Mesodermal cell (in vitro differentiated cells): Measurements from ENCODE around the gene KDM4B.

Experiments
- H3K27ac ChIP-seq: 2 replicates; pipeline ENCODE4 v1.7.0; 2013; ENCODE audit warnings: mild to moderate bottlenecking, low read depth, low read length, moderate library complexity; ENCODE audit not compliant: severe bottlenecking
- H3K36me3 ChIP-seq: 2 replicates; pipeline ENCODE4 v1.7.1; 2013; ENCODE audit warnings: mild to moderate bottlenecking, low read length, moderate library complexity; ENCODE audit not compliant: control insufficient read depth, insufficient read depth
- H3K4me1 ChIP-seq: one replicate; pipeline ENCODE4 v1.7.1; 2013; ENCODE audit warnings: mild to moderate bottlenecking, low read length; ENCODE audit not compliant: insufficient read depth, control insufficient read depth, poor library complexity, severe bottlenecking
- H3K4me3 ChIP-seq: 2 replicates; pipeline ENCODE4 v1.7.0; 2013; ENCODE audit warnings: low read length, control low read depth, mild to moderate bottlenecking; ENCODE audit not compliant: insufficient read depth, poor library complexity, severe bottlenecking; ENCODE audit errors: extremely low read depth
- H3K9me3 ChIP-seq: 2 replicates; pipeline ENCODE4 v1.7.1; 2013; ENCODE audit warnings: mild to moderate bottlenecking, low read length, moderate library complexity; ENCODE audit not compliant: control insufficient read depth
- WGBS, 2 experiments: methylation state at CpG; one replicate each; pipeline ENCODE4 v1.1.5; 2013; ENCODE audit warnings: missing lambda C conversion rate in 2 of 2; ENCODE audit not compliant: insufficient coverage in 2 of 2; 5-methylcytosine and 5-hydroxymethylcytosine counted together

KDM4B gene

GRCh38 chr19:5147074-5147977, 178.4 kb downstream of the KDM4B start:
- peaks cover 45% of the 10 kb centered on the region for H3K36me3 ChIP-seq
- H3K4me3 ChIP-seq: no peak overlapping the region
- no peaks in the 10 kb centered on the region for H3K9me3 ChIP-seq
- WGBS, 2 experiments: 94 to 96% methylated on average over 23 to 27 of the region's 31 CpGs
- no peaks in the 10 kb centered on the region for H3K4me1 ChIP-seq
- no peak overlapping the region for H3K27ac ChIP-seq

DNA sequence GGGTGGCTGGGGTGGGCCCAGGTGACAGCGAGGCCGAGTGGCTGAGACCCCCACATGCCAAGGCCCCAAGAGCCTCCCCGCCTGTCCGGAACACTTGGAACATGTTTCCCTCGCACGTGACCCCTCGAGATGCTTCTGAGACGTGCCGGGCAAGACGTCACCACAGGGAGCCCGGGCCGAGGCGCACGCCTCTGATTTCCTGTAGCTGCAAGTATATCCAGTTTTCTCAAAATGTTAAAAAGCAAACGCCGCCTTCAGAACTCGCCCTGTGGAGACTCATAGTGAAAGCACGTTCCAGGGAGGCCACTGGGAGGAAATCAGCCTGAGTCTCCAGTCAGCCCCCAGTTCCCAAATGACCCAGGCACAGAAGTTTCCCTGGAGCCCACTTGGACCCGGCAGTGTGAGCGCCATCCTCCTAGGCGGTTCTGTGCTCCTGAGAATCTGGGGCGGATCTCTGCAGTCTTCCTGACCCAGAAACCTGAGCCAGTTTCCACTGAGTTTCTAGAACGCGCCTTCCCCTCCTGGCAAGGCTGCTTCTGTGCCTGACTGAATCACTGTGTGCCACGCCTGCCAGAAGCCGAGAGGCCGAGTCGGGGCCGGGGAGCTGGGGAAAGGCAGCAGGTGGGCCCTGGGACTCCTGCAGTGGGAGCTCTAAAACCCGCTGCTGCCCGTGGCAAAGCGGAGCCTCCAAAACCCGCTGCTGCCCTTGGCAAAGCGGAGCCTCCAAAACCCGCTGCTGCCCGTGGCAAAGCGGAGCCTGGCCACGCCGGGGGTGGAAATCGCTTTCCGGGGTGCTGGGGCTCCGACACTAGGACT, 179.3 kb downstream of the KDM4B start:
- 92 to 94% methylated on average over 39 to 42 of the region's 42 CpGs for WGBS, 2 experiments

GRCh38 chr19:5148794-5149190, 179.9 kb downstream of the KDM4B start:
- H3K4me1 ChIP-seq: no peaks in the 10 kb centered on the region
- no peaks in the 10 kb centered on the region for H3K9me3 ChIP-seq
- 93 to 95% methylated on average over 10 to 15 of the region's 15 CpGs for WGBS, 2 experiments
- H3K36me3 ChIP-seq: peaks cover 42% of the 10 kb centered on the region
- no peak overlapping the region for H3K27ac ChIP-seq
- no peak overlapping the region for H3K4me3 ChIP-seq

More for the DNA sequence above, 179.3 kb downstream of the KDM4B start:
- Histone ChIP-seq H3K36me3 (peaks cover 45% of the 10 kb centered on the region), H3K4me1 (no peaks in the 10 kb centered on the region), H3K4me3 (no peak overlapping the region), H3K9me3 (no peaks in the 10 kb centered on the region), H3K27ac (no peak overlapping the region)

GRCh38 chr19:5149508-5149907, 180.6 kb downstream of the KDM4B start:
- Histone ChIP-seq H3K27ac (no peak overlapping the region), H3K4me1 (no peaks in the 10 kb centered on the region), H3K4me3 (no peak overlapping the region), H3K9me3 (no peaks in the 10 kb centered on the region), H3K36me3 (peaks cover 38% of the 10 kb centered on the region)
- 86 to 93% methylated on average over 9 to 10 of the region's 10 CpGs for WGBS, 2 experiments

- WGBS, 2 experiments: 77 to 85% methylated on average over 28 to 33 of the region's 36 CpGs
- no peaks in the 10 kb centered on the region for H3K9me3 ChIP-seq
- no peak overlapping the region for H3K27ac ChIP-seq
- no peaks in the 10 kb centered on the region for H3K4me1 ChIP-seq
- H3K36me3 ChIP-seq: peaks cover 31% of the 10 kb centered on the region
- H3K4me3 ChIP-seq: no peak overlapping the region
Measured at GRCh38 chr19:5149932-5150901, 181.3 kb downstream of the KDM4B start.

- WGBS, 2 experiments: 84 to 86% methylated on average over 43 to 51 of the region's 52 CpGs
- no peak overlapping the region for H3K27ac ChIP-seq
Measured at GRCh38 chr19:5150902-5151741, 182.2 kb downstream of the KDM4B start.

GRCh38 chr19:5152013-5152763, 183.3 kb downstream of the KDM4B start:
- Histone ChIP-seq H3K4me1 (no peaks in the 10 kb centered on the region), H3K4me3 (no peak overlapping the region), H3K9me3 (peaks cover under 1% of the 10 kb centered on the region), H3K27ac (no peak overlapping the region), H3K36me3 (peaks cover 14% of the 10 kb centered on the region)
- 93 to 95% methylated on average over 19 to 22 of the region's 27 CpGs for WGBS, 2 experiments

More at GRCh38 chr19:5150902-5151741, 182.2 kb downstream of the KDM4B start:
- peaks cover 22% of the 10 kb centered on the region for H3K36me3 ChIP-seq
- no peaks in the 10 kb centered on the region for H3K4me1 ChIP-seq
- H3K4me3 ChIP-seq: no peak overlapping the region
- no peaks in the 10 kb centered on the region for H3K9me3 ChIP-seq

- WGBS, 2 experiments: 95 to 98% methylated on average over 12 to 15 of the region's 24 CpGs
- H3K9me3 ChIP-seq: peaks cover 8% of the 10 kb centered on the region
- H3K27ac ChIP-seq: no peak overlapping the region
- no peak overlapping the region for H3K4me3 ChIP-seq
- H3K4me1 ChIP-seq: no peaks in the 10 kb centered on the region
- H3K36me3 ChIP-seq: peaks cover 12% of the 10 kb centered on the region
Measured at GRCh38 chr19:5152767-5153532, 184.0 kb downstream of the KDM4B start.
